H9 (cell line): ENCODE results near the gene EPGN. TPM values are rescaled to one million over a fixed set of nuclear protein-coding genes. Genes with fewer than 3 reads are reported as not detected.

Experiments
- DNase-seq: peaks from one replicate; pipeline ENCODE4 v3.0.0-alpha.2; 2017
- H2AFZ ChIP-seq: one replicate; pipeline ENCODE4 v1.6.1; 2013; ENCODE audit warnings: mild to moderate bottlenecking, low read length, control low read depth, moderate library complexity
- H2AK5ac ChIP-seq: 2 replicates; pipeline ENCODE4 v1.6.1; 2013; ENCODE audit warnings: low read length, control low read depth, mixed read lengths; ENCODE audit not compliant: insufficient read length
- H2BK120ac ChIP-seq: one replicate; pipeline ENCODE4 v1.6.1; 2013; ENCODE audit warnings: low read depth, mild to moderate bottlenecking, low read length, control low read depth, inconsistent platforms; ENCODE audit not compliant: poor library complexity, severe bottlenecking
- H2BK12ac ChIP-seq: 2 replicates; pipeline ENCODE4 v1.6.1; 2013; ENCODE audit warnings: low read length, control low read depth, mixed read lengths, low read depth; ENCODE audit not compliant: insufficient read length
- H2BK15ac ChIP-seq: 2 replicates; pipeline ENCODE4 v1.6.1; 2013; ENCODE audit warnings: low read depth, low read length, control low read depth
- H2BK20ac ChIP-seq: one replicate; pipeline ENCODE4 v1.6.1; 2013; ENCODE audit warnings: low read depth, mild to moderate bottlenecking, low read length, control low read depth, inconsistent platforms; ENCODE audit not compliant: poor library complexity, severe bottlenecking
- H2BK5ac ChIP-seq: 2 replicates; pipeline ENCODE4 v1.6.1; 2013; ENCODE audit warnings: low read length, control low read depth, mixed read lengths; ENCODE audit not compliant: insufficient read length
- H3K14ac ChIP-seq: 2 replicates; pipeline ENCODE4 v1.6.1; 2013; ENCODE audit warnings: low read length, control low read depth; ENCODE audit not compliant: insufficient read depth
- H3K18ac ChIP-seq: 2 replicates; pipeline ENCODE4 v1.6.1; 2013; ENCODE audit warnings: low read depth, mild to moderate bottlenecking, mixed read lengths, low read length, control low read depth; ENCODE audit not compliant: insufficient read length
- H3K23ac ChIP-seq: 2 replicates; pipeline ENCODE4 v1.6.1; 2013; ENCODE audit warnings: low read length, control low read depth, mixed read lengths, low read depth; ENCODE audit not compliant: insufficient read length
- H3K23me2 ChIP-seq: 2 replicates; pipeline ENCODE4 v1.6.1; 2013; ENCODE audit warnings: low read depth, mild to moderate bottlenecking, mixed read lengths, low read length, control low read depth; ENCODE audit not compliant: insufficient read length, poor library complexity, severe bottlenecking
- H3K27ac ChIP-seq: 2 replicates; pipeline ENCODE4 v1.5.1; 2013; ENCODE audit warnings: low read length, control low read depth, mixed read lengths, low read depth; ENCODE audit not compliant: insufficient read length
- H3K27me3 ChIP-seq: 2 replicates; pipeline ENCODE4 v1.6.1; 2013; ENCODE audit warnings: low read length, control low read depth, inconsistent platforms; ENCODE audit not compliant: insufficient read depth
- H3K4ac ChIP-seq: 2 replicates; pipeline ENCODE4 v1.6.1; 2013; ENCODE audit warnings: low read depth, mild to moderate bottlenecking, control low read depth, inconsistent platforms, low read length, moderate library complexity
- H3K4me1 ChIP-seq: 2 replicates; pipeline ENCODE4 v1.6.1; 2013; ENCODE audit warnings: low read length, control low read depth, inconsistent platforms; ENCODE audit not compliant: insufficient read depth
- H3K4me2 ChIP-seq: 2 replicates; pipeline ENCODE4 v1.6.1; 2013; ENCODE audit warnings: low read length, control low read depth, mixed read lengths; ENCODE audit not compliant: insufficient read length, insufficient read depth
- H3K56ac ChIP-seq: 2 replicates; pipeline ENCODE4 v1.6.1; 2013; ENCODE audit warnings: low read depth, mild to moderate bottlenecking, mixed read lengths, low read length, control low read depth; ENCODE audit not compliant: insufficient read length
- H3K79me1 ChIP-seq: 2 replicates; pipeline ENCODE4 v1.6.1; 2013; ENCODE audit warnings: low read depth, mild to moderate bottlenecking, moderate library complexity, low read length, control low read depth, inconsistent platforms; ENCODE audit not compliant: insufficient read depth, poor library complexity, severe bottlenecking
- H3K79me2 ChIP-seq: 2 replicates; pipeline ENCODE4 v1.6.1; 2013; ENCODE audit warnings: low read length, control low read depth, inconsistent platforms; ENCODE audit not compliant: insufficient read depth
- H3K9ac ChIP-seq: 2 replicates; pipeline ENCODE4 v1.6.1; 2013; ENCODE audit warnings: low read length, control low read depth, mixed read lengths; ENCODE audit not compliant: insufficient read length; ENCODE audit errors: extremely low read depth
- H3K9me3 ChIP-seq: one replicate; pipeline ENCODE4 v1.6.1; 2013; ENCODE audit warnings: low read depth, low read length, inconsistent platforms; ENCODE audit not compliant: control insufficient read depth
- H3T11ph ChIP-seq: one replicate; pipeline ENCODE4 v1.6.1; 2013; ENCODE audit warnings: mild to moderate bottlenecking, low read length, control low read depth, inconsistent platforms
- H4K20me1 ChIP-seq: one replicate; pipeline ENCODE4 v1.6.1; 2013; ENCODE audit not compliant: control insufficient read depth, insufficient read length, insufficient read depth
- H4K5ac ChIP-seq: 2 replicates; pipeline ENCODE4 v1.6.1; 2013; ENCODE audit warnings: low read depth, mild to moderate bottlenecking, mixed read lengths, low read length, control low read depth; ENCODE audit not compliant: insufficient read length
- H4K8ac ChIP-seq: replicated peaks from 2 replicates; pipeline ENCODE4 v1.6.1; 2013; ENCODE audit warnings: low read length, control low read depth, mixed read lengths, low read depth; ENCODE audit not compliant: insufficient read length
- H4K91ac ChIP-seq: 2 replicates; pipeline ENCODE4 v1.6.1; 2013; ENCODE audit warnings: low read depth, mild to moderate bottlenecking, moderate library complexity, mixed read lengths, low read length, control low read depth; ENCODE audit not compliant: insufficient read length
- H3K27ac Mint-ChIP-seq, 3 experiments: 2 replicates in 2 of 3; 3 replicates in 1 of 3; pipeline ENCODE4 v1.8.0; 2020 to 2021; ENCODE audit warnings: mixed read lengths in 3 of 3, mild to moderate bottlenecking in 1 of 3, moderate library complexity in 1 of 3
- H3K27me3 Mint-ChIP-seq: 2 replicates; pipeline ENCODE4 v1.8.0; 2021; ENCODE audit warnings: low read depth, mild to moderate bottlenecking, moderate library complexity, mixed read lengths
- H3K36me3 Mint-ChIP-seq, 3 experiments: 2 replicates in 2 of 3; 3 replicates in 1 of 3; pipeline ENCODE4 v1.8.0; 2020 to 2021; ENCODE audit warnings: low read depth in 3 of 3, mixed read lengths in 3 of 3; ENCODE audit not compliant: insufficient read depth in 1 of 3
- H3K4me1 Mint-ChIP-seq, 2 experiments: 2 replicates each; pipeline ENCODE4 v1.8.0; 2020; ENCODE audit warnings: mixed read lengths in 2 of 2
- H3K4me3 Mint-ChIP-seq, 2 experiments: 2 replicates in 1 of 2; 3 replicates in 1 of 2; pipeline ENCODE4 v1.8.0; 2020 to 2021; ENCODE audit warnings: mild to moderate bottlenecking in 2 of 2, mixed read lengths in 2 of 2, moderate library complexity in 1 of 2
- H3K9me3 Mint-ChIP-seq, 2 experiments: 2 replicates in 1 of 2; 3 replicates in 1 of 2; pipeline ENCODE4 v1.8.0; 2020; ENCODE audit warnings: mild to moderate bottlenecking in 2 of 2, mixed read lengths in 2 of 2, moderate library complexity in 1 of 2
- WGBS: extraction: QIAGEN DNeasy Blood & Tissue Kit; methylation state at CpG from one replicate; pipeline ENCODE4 v1.1.7; 2013; ENCODE audit warnings: missing lambda C conversion rate, low lambda C conversion rate, mixed read lengths; ENCODE audit not compliant: insufficient read length; ENCODE audit errors: extremely low coverage; 5-methylcytosine and 5-hydroxymethylcytosine counted together
- total RNA-seq: library from RNA; stranded (reverse); gene quantifications from 2 replicates; pipeline ENCODE4 v1.2.1, GENCODE V29; 2021
- TF ChIP-seq, protein P1 (sequence below): fragments of 200-600 bp; sonication (generic); conservative IDR thresholded peaks from 3 replicates; pipeline ENCODE4 v1.8.0; 2021; ENCODE audit warnings: antibody characterized with exemption, mild to moderate bottlenecking

Gene EPGN
- total RNA-seq, 1 experiment from 2014 or later = not detected

DNA sequence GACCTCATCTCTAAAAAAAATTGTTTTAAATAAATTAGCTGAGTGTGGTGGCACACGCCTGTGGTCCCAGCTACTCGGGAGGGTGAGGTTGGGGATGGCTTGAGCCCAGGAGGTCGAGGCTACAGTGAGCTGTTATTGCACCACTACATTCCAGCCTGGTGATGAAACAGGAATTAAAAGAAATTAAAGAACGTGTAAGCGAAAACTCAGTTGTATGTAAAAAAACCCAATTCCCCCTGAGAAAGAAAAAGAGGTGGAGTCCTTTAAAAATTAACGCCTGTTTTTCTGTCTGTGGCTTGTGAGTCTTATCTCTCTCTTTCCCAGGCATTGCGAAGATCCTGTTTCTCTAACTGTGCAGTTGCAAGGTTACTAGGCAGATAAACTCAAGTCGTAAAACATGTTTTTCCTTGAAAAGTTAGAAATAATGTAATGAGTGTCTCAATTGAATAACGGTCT is 22.1 kb downstream of the EPGN start:
- H3K4me2 ChIP-seq = no peak overlapping the region
- no peak overlapping the region for H2BK20ac ChIP-seq
- no peak overlapping the region for H3K27ac ChIP-seq
- H3K23me2 ChIP-seq = no peaks in the 10 kb centered on the region
- H3K4ac ChIP-seq = no peak overlapping the region
- no peak overlapping the region for H2BK15ac ChIP-seq
- no peak overlapping the region for H3K56ac ChIP-seq
- TF ChIP-seq, protein P1, sequence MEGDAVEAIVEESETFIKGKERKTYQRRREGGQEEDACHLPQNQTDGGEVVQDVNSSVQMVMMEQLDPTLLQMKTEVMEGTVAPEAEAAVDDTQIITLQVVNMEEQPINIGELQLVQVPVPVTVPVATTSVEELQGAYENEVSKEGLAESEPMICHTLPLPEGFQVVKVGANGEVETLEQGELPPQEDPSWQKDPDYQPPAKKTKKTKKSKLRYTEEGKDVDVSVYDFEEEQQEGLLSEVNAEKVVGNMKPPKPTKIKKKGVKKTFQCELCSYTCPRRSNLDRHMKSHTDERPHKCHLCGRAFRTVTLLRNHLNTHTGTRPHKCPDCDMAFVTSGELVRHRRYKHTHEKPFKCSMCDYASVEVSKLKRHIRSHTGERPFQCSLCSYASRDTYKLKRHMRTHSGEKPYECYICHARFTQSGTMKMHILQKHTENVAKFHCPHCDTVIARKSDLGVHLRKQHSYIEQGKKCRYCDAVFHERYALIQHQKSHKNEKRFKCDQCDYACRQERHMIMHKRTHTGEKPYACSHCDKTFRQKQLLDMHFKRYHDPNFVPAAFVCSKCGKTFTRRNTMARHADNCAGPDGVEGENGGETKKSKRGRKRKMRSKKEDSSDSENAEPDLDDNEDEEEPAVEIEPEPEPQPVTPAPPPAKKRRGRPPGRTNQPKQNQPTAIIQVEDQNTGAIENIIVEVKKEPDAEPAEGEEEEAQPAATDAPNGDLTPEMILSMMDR = no peak
- no peaks in the 10 kb centered on the region for H3K79me1 ChIP-seq
- H4K91ac ChIP-seq = no peak overlapping the region
- H3K27me3 ChIP-seq = no peaks in the 10 kb centered on the region
- no peak overlapping the region for H3K9ac ChIP-seq
- no peak overlapping the region for H3T11ph ChIP-seq
- DNase-seq = no peak
- no peak overlapping the region for H4K8ac ChIP-seq
- H3K4me3 Mint-ChIP-seq = no peak overlapping the region
- WGBS = no CpG with 5 or more reads among the region's 9 CpGs
- H3K27ac Mint-ChIP-seq = no peak overlapping the region
- H3K18ac ChIP-seq = no peak overlapping the region
- no peaks in the 10 kb centered on the region for H4K20me1 ChIP-seq
- no peak overlapping the region for H3K23ac ChIP-seq
- H2BK12ac ChIP-seq = no peak overlapping the region
- no peak overlapping the region for H2BK5ac ChIP-seq
- no peaks in the 10 kb centered on the region for H3K4me1 ChIP-seq
- H3K27me3 Mint-ChIP-seq = no peaks in the 10 kb centered on the region
- H3K79me2 ChIP-seq = no peaks in the 10 kb centered on the region
- H2BK120ac ChIP-seq = no peak overlapping the region
- peaks cover 6 to 7% of the 10 kb centered on the region in 2 experiments; a peak in 3 of 4 replicates for H3K4me1 Mint-ChIP-seq
- peaks cover 0 to 10% of the 10 kb centered on the region in 2 experiments; a peak in 2 of 5 replicates for H3K9me3 Mint-ChIP-seq
- H3K9me3 ChIP-seq = no peaks in the 10 kb centered on the region
- H3K36me3 Mint-ChIP-seq = peaks cover 0 to 8% (median 0%) of the 10 kb centered on the region in 3 experiments; a peak in 1 of 7 replicates
- H4K5ac ChIP-seq = no peak overlapping the region
- H2AFZ ChIP-seq = no peak overlapping the region
- H3K14ac ChIP-seq = no peak overlapping the region
- no peak overlapping the region for H2AK5ac ChIP-seq
